GM20431 (cell line): ENCODE data around the gene TMEM178A.
"Not testable (repeated sequence)": the region's sequence is repeated elsewhere in the genome, so short reads cannot be mapped to it uniquely, and the experiment has no call there.

Experiments
- in situ Hi-C: fragments of 300-500 bp; cut with MseI, MboI; formaldehyde crosslinking; loops from one replicate; pipeline ENCODE4 v1.15.0; 2020; ENCODE audit warnings: low sequenced_read_pairs; ENCODE audit not compliant: unreplicated experiment

The TMEM178A gene

DNA sequence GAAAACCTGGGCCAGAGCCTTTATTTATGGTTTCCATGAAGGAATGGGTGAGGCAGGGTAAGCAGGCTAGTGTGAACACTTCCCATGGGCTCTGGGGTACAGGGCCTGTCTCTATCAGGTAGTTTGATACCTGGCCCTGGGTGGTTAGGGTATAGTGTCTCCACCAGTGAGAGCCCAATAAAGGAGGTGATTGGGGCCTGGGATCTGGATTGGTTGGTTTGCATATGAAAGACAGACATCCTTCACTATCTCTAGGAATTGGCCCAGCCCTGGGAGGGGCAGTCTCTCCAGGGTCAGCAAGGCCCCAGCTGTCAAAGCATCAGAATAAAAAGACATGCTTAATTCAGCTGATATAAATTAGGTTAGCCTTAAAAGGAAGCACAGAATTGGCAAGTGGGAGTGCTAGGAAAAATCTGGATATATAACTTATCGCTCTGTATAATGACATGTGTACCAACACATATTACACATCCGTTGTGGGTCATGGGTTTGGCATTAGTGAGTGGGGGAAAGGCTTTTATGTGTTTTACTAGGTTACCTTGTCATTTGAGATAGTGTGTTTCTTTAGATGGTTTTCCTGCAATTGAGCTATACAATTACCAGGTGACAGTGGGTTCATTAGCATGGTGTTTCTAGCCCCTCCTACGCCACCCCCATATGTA lies 18.5 kb upstream of the TMEM178A start:
- in situ Hi-C loops, result no loop called here

DNA sequence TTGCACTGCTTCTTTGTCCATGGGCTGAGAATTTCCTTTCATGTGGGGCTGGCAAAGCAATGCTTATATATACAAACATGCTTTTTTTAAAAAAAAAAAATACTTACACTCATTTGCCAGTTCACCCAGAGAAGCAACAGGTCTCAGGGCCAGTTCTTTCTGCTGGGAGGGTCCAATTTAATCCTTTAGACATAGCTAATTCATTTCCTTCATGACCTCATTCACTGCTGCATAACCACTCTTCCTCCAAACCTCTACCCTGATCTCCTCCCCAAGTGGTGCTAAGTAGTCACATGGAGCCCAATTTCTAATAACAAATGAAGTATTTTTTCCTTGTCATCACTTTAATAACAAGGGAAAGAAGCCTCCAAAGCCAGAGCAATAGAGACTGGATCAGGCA lies 17.1 kb upstream of the TMEM178A start:
- in situ Hi-C loops, result no loop called here

DNA sequence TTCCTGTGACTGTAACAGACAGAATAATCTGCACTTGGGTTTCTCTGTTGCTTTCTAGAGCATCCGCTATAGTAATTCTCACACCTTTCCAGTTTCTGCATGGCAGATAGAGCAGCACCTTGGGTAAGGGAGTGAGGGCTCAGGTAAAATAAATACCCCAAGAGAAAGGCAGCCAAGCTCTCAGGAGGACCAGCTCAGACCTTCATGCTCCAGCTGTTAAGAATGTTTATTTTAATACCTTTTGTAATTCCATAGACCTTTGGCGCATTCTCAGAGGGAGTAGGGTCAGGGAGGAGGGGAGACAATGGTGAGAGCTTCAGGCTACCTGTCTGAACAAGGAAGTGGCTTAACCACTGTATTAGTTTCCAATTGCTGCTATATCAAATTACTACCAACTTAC lies 16.2 kb upstream of the TMEM178A start:
- in situ Hi-C loops, result no loop called here

DNA sequence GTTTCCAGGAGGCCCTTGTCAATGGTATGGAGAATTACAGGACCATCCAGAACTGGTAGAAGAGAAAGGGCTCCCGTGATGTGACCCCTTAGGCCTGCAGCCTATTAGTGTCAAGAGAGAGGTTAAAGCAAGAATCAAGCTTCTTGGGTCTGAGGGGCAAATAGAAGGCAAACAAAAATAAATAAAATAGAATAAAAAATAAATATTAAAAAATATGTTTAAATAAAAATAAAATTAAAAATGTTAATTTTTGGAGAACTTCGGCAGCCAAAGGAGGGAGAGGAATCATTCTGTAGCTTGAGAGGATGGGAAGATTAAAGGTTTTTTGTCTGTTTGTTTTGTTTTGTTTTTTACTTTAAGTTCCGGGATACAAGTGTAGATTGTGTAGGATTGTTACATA lies 15.2 kb upstream of the TMEM178A start:
- in situ Hi-C loops, result no loop called here

DNA sequence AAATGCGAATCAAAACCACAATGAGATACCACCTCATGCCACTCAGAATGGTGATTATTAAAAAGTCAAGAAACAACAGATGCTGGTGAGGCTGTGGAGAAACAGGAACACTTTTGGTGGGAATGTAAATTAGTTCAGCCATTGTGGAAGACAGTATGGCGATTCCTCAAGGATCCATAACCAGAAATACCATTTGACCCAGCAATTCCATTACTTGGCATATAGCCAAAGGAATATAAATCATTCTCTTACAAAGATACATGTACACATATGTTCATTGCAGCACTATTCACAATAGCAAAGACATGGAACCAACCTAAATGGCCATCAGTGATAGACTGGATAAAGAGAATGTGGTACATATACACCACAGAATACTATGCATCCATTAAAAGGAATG lies 9.5 kb upstream of the TMEM178A start:
- in situ Hi-C loops, result not testable (repeated sequence)

DNA sequence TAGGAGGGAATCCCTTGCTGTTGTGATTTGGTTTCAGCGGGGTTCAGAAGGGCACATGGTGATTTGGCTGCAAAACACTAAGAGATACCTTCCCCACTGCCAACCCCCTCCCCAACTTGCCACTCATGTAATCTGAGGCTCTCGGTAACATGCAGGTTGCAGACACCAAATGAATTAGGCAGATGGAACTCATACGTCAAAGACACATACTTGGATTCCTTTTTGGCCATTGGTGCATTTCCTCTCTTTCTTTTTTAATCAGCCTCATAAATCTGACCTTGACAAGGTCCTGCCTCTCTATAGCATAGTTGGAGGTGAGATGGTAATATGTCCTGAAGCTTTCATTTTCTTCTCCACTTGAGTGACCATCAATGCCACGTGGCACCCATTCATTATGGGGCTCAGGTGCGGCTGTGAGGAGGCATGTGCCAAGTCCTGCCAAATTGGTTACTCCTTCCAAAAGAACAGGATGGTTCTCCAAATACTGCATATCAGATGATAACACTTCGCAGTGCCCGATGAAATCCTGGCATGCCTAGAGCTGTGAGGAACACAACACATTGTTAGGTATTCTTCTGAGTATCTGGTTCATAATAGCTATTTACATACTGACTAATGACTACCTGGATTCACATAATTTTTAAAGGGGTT lies 8.3 kb upstream of the TMEM178A start:
- in situ Hi-C loops, result no loop called here

DNA sequence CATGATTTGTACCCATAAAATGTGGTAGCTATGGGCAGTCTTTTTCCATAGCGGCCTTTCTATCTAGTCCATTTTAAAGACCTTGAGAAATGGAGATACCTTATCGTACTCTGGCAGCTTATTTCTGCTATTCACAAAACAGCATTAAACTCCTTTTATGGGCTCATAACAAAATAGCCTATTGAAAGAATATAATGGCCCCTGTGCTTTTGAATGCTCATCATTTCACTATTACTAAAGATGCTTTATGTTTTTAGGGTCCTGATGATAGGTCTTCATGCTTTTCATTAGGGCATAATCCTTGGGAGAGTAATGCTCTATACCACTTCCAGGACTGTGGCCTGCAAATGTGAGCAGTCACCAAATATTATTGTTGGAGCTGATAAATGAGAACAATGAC lies 7.3 kb upstream of the TMEM178A start:
- in situ Hi-C loops, result no loop called here

DNA sequence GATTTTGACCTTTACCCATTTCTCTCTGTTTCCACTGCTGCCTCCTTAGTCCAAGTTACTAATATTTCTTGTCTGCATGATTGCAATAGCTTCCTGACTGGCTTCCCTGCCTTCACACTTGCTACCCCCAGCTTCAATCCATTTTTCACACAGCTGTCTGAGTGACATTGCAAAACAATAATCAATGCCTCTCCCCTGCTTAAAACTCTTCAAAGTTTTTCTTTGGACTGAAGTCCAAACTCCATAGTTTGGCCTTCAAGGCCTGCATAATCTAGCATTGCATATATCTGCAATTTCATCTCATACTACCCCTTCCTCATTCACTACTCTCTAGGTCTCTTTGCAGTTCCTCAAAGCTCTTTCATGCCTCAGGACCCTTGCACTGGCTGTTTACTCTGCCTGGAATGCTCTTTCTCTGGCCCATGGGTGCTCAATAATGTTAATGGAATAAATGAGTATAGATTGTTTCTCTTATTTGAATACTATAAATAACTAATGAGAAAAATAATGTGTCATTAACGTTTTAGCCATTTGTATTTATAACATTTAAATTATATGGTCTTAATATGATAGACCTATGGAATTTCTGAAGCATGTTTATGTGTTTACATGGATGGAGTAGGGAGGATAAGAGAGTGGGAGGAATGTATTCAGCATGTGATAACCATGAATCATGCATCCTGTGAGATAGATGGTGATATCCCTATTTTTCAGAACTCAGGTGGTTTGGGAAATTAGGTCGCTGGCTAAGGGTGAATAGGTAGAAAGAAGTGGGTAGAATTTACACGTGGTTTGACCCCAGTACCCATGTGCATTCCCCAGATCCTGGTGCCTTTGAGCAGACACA lies 5.7 kb upstream of the TMEM178A start:
- in situ Hi-C loops, result no loop called here

DNA sequence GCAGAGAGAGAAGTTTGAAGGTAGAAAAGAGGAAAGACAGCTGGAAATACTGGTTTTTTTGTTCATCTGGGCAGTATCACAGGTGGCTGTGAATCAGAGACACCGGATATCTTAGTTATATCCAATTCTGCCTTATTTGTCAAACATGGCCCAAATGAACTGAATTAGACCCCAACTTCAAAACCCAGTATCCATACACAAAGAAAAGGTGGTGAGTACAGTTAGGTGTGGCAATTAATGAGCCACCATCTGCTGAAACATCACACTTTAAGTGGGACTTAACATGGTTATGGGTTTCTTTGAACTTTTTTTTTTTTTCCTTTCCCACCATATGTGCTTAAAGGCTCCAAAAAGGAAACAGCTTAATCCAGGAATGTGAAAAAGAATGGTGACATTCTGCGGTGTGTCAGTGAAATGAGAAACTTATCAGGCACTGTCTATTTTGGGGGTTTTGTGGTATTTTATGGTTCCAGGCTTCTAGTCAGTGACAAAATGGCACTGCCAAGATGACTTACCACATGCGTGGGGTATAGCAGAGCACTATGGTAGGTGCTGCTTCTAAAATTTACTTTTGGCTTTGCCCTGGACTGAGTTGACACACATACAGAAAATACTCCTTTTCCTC lies 5.0 kb upstream of the TMEM178A start:
- in situ Hi-C loops, result no loop called here

DNA sequence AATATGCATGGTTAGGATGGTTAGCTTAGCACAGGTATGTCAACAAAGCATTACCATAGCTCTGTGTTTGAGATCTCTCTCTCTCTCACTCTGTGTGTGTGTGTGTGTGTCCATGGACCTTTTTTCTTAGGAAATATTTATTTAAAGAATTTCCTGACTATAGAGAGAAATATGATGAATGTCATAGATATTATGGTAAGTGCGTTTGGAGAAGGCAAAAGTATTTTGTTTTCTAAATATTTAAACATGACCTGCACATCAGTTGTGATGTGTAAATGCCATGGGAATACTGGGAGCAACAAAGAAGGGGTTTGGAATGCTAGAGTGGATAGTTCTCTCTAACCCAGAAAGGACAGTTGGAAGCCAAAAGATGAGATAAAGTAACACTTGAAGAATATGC lies 3.9 kb upstream of the TMEM178A start:
- in situ Hi-C loops, result no loop called here

DNA sequence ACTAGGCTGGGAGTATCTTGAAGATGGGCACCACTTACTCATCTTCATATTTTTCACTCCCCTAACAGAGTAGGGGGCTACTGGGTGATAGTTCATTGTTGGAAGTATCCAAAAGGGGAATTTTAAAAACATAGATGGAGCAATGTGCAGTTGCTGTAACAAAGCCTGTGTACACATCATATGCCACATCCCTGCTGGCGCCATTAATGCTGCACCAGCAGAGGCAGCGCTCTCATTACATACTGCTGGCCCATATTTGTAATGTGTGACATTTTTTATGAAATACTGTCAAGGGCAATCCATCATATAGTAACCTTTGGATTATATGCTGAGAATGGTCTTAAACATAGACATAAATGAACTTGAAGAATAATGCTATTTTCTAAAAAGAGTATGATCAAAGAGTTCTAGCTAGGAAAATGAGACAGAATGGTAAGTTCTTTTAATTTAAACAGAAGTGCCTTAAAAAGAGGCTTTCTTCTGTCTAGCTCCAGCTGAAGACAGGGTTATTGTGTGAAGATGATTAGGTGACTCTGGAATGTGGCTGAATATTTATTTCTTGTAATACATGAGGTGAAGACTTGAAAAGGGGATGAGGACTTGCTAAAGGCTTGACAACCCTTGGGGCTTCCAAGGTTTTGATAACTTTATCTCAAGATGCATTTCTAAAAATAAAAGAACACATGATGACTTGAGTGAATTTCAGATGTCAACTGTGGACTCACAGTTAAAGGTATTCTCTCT lies 2.4 kb upstream of the TMEM178A start:
- in situ Hi-C loops, result no loop called here

DNA sequence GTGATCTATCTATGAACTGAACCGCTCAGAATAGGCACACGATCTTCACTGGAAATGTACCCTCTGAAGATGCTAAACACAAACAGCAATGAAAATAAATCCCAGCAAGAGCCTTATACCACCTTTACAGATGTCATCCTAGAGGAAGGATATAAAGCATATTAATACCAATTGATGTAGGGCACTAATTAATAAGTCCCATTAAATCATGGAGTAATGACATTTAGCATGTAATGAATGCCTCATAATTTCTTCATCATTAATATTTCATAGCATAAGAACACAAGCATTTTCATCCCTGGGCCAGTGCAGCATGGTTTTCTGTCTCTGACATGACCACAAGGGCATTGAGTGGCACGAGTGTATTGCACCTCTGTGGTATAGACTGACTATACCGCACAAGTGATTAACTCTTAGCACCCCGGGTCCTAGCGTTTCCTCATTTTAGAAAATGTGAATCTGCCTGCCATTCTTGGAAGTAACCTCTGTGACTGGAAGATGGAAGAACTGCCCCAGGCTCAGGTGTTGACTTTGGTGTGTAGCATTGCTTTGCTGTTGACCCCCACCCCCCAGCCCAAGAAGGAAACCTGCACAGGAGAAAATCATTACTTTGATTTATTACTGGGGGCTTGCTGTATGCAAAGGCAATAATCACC lies 1.4 kb upstream of the TMEM178A start:
- in situ Hi-C loops, result no loop called here

DNA sequence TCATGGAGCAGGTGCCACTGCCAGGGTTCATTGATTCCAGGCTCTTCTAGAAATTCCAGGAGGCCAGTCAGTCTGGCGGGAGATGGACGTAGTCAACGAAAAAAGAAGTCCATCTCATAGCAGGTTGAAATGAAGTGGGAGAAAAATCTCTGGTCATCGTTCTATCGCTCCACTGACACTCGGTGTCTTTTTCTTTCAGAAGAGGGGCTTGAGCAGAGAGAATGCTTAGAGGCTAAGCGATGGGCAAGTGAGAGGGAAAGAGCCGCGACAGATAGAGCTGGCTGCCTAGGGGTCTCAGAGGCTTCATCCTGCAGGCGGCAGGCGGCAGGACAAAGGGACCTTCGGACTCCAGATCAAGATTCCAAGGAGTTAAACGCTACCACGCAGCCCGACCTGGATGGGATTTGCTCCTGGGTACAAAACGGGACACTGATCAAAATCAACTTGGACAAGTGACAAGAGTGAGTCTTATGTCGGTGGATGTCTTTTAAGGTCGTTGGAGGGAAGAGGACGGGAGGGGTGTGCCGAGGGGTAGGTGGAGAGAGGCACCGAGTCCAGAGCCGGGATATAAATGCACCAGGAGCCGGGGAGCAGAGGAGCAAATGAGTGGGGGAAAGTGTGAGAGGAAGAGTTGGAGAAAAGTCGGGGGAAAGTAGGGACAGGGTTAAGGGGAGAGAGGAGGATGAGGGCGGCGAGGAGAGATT lies 677 bp upstream of the TMEM178A start:
- in situ Hi-C loops, result no loop called here

DNA sequence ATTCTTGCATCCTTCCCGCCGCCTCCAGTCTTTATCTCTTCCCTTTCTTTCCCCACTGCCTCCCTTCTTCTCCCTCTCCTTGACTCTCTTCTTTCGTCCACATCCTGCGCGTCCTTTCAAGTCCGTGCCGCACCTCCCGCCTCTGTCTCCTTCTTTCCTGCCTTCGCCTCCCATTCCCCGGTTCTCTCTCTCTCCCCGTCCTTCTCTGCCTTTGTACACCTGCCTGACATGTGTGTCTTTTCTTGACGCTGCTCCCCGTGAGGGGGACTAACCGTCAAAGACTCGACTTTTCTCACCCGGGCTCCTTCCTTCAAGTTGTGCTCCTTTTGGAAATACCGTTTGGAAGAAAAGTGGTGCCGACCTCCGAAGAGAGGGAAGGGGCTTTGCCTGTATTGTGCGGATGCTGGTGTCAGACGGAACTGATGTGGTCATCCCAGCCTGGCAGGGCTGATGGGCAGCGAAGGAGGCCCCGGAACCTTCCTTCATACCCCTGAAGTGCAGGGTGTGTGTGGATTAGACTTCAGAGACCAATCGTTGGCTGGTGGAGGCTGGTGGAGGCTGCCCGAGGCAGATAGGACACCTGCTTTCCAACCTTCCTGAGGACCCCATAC lies 879 bp downstream of the TMEM178A start:
- in situ Hi-C loops, result no loop called here

DNA sequence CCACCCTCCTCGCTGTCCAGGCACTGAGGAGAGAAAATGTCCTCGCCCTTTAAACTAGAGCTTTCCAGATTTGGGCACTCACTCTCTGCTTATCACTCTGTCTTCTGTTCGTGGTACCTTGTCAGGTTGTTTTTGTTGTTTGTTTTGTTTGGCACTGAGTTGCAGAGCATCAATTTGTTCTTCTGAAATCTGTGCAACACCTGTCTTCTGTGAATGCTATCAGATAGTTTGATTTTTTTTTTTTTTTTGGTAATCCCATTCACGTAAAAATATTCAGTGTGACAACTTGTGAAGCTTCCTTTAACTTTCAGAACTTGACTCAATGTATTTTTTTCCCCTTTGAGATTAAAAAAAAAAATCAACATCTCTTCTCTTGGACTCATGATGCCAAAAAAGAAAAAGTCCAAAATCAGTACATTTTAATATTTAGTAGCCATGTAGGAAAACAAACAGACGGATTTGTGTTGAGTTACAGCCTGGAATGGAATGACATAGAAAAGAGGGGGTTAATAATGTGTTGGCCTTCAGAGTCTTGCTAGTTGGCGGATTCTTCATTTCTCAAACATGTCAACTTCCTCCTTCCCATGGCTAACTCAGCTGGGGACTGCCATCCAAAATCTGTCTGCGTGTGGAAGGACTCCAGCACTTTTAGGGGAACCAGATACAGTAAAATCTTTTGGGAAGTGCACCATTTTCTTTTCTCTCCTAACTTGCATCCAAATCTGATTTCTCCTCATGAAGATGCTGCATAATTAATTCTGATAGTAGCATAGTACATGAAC lies 1.6 kb downstream of the TMEM178A start:
- in situ Hi-C loops, result no loop called here

DNA sequence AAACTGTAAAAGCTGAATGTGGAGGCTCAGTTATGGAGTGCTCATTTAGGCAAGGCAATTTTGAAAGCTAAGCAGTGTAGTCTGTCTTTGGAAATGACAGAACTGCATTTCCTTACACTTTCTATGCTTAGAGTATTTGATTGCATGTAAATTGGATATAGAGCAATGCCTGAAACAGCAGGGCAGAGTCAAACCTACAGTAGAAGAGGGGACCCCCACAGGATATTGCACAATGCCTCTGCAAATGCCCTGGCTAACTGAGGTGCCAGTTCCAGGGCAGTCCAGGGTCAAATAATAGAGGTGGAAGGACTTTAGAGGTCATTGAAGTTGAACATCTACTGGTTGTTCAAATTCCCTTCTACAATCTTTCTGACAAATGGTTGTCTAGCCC lies 2.2 kb downstream of the TMEM178A start:
- in situ Hi-C loops, result no loop called here

DNA sequence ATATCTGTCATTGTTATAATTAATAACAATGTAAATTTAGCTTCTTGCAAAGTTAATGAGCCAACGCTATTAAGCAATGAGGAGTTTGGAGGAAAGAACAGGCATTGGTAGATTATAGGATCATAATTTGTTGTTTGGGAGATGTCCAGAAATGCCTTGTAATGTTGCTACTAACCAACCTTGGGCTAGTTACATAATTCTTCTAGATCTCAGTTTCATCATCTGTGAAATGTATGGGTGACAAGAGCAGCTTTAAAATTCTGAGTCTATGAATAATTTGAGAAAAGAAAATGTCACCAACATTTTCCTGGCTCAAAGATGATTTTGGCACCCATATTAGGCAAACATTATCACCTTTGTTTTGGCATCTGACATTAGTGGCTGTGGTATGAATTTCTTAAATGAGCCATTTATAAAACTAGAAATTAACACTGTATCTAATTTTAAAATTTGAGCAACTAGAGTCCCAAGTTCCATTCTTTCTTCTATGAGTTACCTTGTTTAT lies 2.9 kb downstream of the TMEM178A start:
- in situ Hi-C loops, result no loop called here

DNA sequence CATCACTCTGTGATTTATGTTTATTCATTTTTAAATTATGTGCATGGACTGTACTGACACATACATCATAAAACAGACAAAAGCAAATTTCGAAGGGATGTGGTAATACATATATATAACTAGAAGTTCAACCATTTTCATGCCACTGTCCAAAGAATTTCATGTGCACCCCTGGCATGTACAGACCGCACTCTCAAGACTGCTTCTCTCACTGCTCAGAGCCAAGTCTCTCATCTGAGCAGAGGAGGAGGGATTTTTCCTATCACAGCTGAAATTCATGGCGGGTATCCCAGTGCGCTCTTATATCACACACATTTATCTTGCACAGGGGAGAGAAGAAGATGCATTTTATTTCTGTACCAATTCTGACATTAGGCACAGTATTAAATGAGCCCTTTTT lies 5.9 kb downstream of the TMEM178A start:
- in situ Hi-C loops, result no loop called here
